ENCODE data around the gene PCDHGB1.
"Not testable (repeated sequence)": the region's sequence is repeated elsewhere in the genome, so short reads cannot be mapped to it uniquely, and the experiment has no call there.

Gene PCDHGB1

DNA sequence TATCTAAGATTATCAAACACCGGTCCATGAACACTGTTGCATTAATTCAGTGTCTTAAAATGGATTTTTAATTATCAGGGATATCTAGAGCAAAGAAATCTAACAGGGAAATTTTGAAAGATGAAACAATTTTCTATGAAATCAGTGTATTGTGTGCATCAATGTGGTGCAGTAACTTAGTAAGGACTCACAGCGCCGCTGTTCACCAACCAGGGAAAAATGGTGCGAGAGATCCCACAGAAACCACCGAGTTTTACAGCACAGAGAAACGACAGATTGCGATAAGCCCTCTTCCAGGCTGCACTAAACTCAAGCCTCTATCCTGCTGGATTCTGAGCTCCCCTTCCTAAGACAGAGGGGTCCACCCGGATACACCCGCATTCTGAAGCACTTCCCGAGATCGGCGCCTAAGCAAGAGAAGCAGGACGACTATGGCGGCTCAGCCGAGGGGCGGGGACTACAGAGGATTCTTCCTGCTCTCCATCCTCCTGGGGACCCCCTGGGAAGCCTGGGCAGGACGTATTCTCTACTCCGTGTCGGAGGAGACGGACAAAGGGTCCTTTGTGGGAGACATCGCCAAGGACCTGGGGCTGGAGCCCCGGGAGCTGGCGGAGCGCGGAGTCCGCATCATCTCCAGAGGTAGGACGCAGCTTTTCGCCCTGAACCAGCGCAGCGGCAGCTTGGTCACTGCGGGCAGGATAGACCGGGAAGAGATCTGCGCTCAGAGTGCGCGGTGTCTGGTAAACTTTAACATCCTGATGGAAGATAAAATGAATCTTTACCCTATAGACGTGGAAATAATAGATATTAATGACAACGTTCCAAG, 32.8 kb downstream of the PCDHGB1 start, which contains the start of gene PCDHGA7:
Gene PCDHGA7, plus strand, starts transcription at position 274 of the 826 bp plus-strand sequence. Its CDS starts 158 bp downstream, at position 432.
- Histone ChIP-seq H3K9me3 (ENCODE audit: control insufficient read depth in 2 of 2, low read length in 2 of 2) (peaks cover 0 to 23% of the 10 kb centered on the region in 2 donors), H3K9ac (ENCODE audit: low read depth in 1 of 2, low read length in 2 of 2) (no peak within 1 kb of the TSS), H3K27ac (ENCODE audit: low read depth in 2 of 2, low read length in 2 of 2) (no peak within 1 kb of the TSS), H3K36me3 (ENCODE audit: control insufficient read depth in 2 of 2, insufficient read depth in 2 of 2, low read length in 2 of 2) (no peaks in the 10 kb centered on the region), H3K4me1 (ENCODE audit: control insufficient read depth in 2 of 2, insufficient read depth in 2 of 2, low read length in 2 of 2) (no peaks in the 10 kb centered on the region), H3K4me3 (ENCODE audit: low read length in 2 of 2) (peak within 1 kb of the TSS; percentile 5 to 29), H3K27me3 (ENCODE audit: control insufficient read depth in 2 of 2, insufficient read depth in 2 of 2, low read length in 2 of 2) (no peaks in the 10 kb centered on the region)

DNA sequence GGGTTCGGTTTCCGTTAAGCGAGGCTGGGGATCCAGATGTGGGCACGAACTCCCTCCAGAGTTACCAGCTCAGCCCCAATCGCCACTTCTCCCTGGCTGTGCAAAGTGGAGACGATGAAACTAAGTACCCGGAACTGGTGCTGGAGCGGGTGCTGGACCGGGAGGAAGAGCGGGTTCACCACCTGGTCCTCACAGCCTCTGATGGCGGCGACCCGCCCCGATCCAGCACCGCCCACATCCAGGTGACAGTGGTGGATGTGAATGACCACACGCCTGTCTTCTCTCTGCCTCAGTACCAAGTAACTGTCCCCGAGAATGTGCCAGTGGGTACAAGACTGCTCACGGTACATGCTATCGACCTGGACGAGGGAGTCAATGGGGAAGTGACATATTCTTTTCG, 33.4 kb downstream of the PCDHGB1 start:
- Histone ChIP-seq H3K9ac (ENCODE audit: low read depth in 1 of 2, low read length in 2 of 2) (no peak overlapping the region), H3K27me3 (ENCODE audit: control insufficient read depth in 2 of 2, insufficient read depth in 2 of 2, low read length in 2 of 2) (no peaks in the 10 kb centered on the region), H3K4me3 (ENCODE audit: low read length in 2 of 2) (no peak overlapping the region), H3K9me3 (ENCODE audit: control insufficient read depth in 2 of 2, low read length in 2 of 2) (peaks cover 2 to 25% of the 10 kb centered on the region in 2 donors), H3K4me1 (ENCODE audit: control insufficient read depth in 2 of 2, insufficient read depth in 2 of 2, low read length in 2 of 2) (no peaks in the 10 kb centered on the region), H3K27ac (ENCODE audit: low read depth in 2 of 2, low read length in 2 of 2) (no peak overlapping the region), H3K36me3 (ENCODE audit: control insufficient read depth in 2 of 2, insufficient read depth in 2 of 2, low read length in 2 of 2) (no peaks in the 10 kb centered on the region)

DNA sequence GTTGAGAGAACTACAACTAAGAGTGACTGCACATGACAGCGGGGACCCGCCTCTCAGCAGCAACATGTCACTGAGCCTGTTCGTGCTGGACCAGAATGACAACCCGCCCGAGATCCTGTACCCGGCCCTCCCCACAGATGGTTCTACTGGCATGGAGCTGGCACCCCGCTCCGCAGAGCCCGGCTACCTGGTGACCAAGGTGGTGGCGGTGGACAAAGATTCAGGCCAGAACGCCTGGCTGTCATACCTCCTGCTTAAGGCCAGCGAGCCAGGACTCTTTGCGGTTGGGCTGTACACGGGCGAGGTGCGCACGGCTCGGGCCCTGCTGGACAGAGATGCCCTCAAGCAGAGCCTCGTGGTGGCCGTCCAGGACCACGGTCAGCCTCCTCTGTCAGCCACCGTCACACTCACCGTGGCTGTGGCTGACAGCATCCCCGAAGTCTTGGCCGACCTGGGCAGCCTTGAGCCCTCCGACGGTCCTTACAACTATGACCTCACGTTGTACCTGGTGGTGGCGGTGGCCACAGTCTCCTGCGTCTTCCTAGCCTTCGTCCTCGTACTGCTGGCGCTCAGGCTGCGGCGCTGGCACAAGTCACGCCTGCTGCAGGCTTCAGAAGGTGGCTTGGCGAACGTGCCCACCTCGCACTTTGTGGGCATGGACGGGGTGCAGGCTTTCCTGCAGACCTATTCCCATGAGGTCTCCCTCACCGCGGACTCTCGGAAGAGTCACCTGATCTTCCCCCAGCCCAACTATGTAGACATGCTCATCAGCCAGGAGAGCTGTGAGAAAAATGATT, 34.8 kb downstream of the PCDHGB1 start:
- Histone ChIP-seq H3K4me1 (ENCODE audit: control insufficient read depth in 2 of 2, insufficient read depth in 2 of 2, low read length in 2 of 2) (no peaks in the 10 kb centered on the region), H3K9ac (ENCODE audit: low read depth in 1 of 2, low read length in 2 of 2) (no peak overlapping the region), H3K36me3 (ENCODE audit: control insufficient read depth in 2 of 2, insufficient read depth in 2 of 2, low read length in 2 of 2) (no peaks in the 10 kb centered on the region), H3K9me3 (ENCODE audit: control insufficient read depth in 2 of 2, low read length in 2 of 2) (peaks cover 8 to 39% of the 10 kb centered on the region in 2 donors), H3K27me3 (ENCODE audit: control insufficient read depth in 2 of 2, insufficient read depth in 2 of 2, low read length in 2 of 2) (no peaks in the 10 kb centered on the region), H3K4me3 (ENCODE audit: low read length in 2 of 2) (no peak overlapping the region), H3K27ac (ENCODE audit: low read depth in 2 of 2, low read length in 2 of 2) (no peak overlapping the region)

DNA sequence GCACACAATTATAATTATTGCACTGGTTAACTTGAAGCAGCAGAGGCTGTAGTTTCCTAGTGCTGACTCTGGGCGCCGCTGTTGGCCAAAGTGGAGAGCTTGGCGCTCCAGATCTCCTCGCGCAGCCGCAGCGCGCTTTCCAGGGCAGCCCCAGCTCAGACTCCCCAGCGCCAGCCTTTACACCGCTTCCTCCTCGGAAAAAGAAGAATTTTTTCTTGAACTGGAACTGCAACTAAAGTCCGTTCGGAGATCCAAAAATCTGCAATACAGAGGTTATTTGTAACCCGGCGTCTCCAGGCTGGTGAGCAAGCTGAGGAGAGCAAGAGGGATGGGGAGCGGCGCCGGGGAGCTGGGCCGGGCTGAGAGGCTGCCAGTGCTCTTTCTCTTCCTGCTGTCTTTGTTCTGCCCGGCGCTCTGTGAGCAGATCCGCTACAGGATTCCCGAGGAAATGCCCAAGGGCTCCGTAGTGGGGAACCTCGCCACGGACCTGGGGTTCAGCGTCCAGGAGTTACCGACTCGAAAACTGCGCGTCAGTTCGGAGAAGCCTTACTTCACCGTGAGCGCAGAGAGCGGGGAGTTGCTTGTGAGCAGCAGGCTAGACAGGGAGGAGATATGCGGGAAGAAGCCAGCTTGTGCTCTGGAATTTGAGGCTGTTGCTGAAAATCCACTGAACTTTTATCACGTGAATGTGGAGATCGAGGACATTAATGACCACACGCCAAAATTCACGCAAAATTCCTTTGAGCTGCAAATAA, 37.8 kb downstream of the PCDHGB1 start, which contains the start of gene PCDHGB4:
Gene PCDHGB4, plus strand, starts transcription at position 142 of the 755 bp plus-strand sequence. Its CDS starts 187 bp downstream, at position 329.
- not testable (repeated sequence) for H3K27me3 ChIP-seq (ENCODE audit: control insufficient read depth in 2 of 2, insufficient read depth in 2 of 2, low read length in 2 of 2)
- Histone ChIP-seq H3K4me3 (ENCODE audit: low read length in 2 of 2) (peak within 1 kb of the TSS in 1 of 2 donors; percentile 29), H3K9me3 (ENCODE audit: control insufficient read depth in 2 of 2, low read length in 2 of 2) (peaks cover 10 to 46% of the 10 kb centered on the region in 2 donors)

DNA sequence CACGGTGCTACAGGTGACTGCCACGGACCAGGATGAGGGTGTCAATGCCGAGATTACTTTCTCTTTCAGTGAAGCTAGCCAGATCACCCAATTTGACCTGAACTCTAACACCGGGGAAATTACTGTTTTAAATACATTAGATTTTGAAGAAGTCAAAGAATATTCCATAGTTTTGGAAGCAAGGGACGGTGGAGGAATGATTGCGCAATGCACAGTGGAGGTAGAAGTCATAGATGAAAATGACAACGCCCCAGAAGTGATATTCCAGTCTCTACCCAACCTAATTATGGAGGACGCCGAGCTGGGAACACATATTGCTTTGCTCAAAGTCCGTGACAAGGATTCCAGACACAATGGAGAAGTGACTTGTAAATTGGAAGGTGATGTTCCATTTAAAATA, 38.8 kb downstream of the PCDHGB1 start:
- H3K27ac ChIP-seq (ENCODE audit: low read depth in 2 of 2, low read length in 2 of 2) = no peak overlapping the region
- no peaks in the 10 kb centered on the region for H3K27me3 ChIP-seq (ENCODE audit: control insufficient read depth in 2 of 2, insufficient read depth in 2 of 2, low read length in 2 of 2)
- peaks cover 10 to 48% of the 10 kb centered on the region in 2 donors for H3K9me3 ChIP-seq (ENCODE audit: control insufficient read depth in 2 of 2, low read length in 2 of 2)
- H3K4me3 ChIP-seq (ENCODE audit: low read length in 2 of 2) = peak overlapping the region in 1 of 2 donors; percentile 29
- H3K4me1 ChIP-seq (ENCODE audit: control insufficient read depth in 2 of 2, insufficient read depth in 2 of 2, low read length in 2 of 2) = no peaks in the 10 kb centered on the region
- H3K36me3 ChIP-seq (ENCODE audit: control insufficient read depth in 2 of 2, insufficient read depth in 2 of 2, low read length in 2 of 2) = no peaks in the 10 kb centered on the region
- H3K9ac ChIP-seq (ENCODE audit: low read depth in 1 of 2, low read length in 2 of 2) = no peak overlapping the region

More for the DNA sequence above, 37.8 kb downstream of the PCDHGB1 start, which contains the start of gene PCDHGB4:
- not testable (repeated sequence) for H3K9ac ChIP-seq (ENCODE audit: low read depth in 1 of 2, low read length in 2 of 2); H3K36me3 ChIP-seq (ENCODE audit: control insufficient read depth in 2 of 2, insufficient read depth in 2 of 2, low read length in 2 of 2); H3K27ac ChIP-seq (ENCODE audit: low read depth in 2 of 2, low read length in 2 of 2); H3K4me1 ChIP-seq (ENCODE audit: control insufficient read depth in 2 of 2, insufficient read depth in 2 of 2, low read length in 2 of 2)

DNA sequence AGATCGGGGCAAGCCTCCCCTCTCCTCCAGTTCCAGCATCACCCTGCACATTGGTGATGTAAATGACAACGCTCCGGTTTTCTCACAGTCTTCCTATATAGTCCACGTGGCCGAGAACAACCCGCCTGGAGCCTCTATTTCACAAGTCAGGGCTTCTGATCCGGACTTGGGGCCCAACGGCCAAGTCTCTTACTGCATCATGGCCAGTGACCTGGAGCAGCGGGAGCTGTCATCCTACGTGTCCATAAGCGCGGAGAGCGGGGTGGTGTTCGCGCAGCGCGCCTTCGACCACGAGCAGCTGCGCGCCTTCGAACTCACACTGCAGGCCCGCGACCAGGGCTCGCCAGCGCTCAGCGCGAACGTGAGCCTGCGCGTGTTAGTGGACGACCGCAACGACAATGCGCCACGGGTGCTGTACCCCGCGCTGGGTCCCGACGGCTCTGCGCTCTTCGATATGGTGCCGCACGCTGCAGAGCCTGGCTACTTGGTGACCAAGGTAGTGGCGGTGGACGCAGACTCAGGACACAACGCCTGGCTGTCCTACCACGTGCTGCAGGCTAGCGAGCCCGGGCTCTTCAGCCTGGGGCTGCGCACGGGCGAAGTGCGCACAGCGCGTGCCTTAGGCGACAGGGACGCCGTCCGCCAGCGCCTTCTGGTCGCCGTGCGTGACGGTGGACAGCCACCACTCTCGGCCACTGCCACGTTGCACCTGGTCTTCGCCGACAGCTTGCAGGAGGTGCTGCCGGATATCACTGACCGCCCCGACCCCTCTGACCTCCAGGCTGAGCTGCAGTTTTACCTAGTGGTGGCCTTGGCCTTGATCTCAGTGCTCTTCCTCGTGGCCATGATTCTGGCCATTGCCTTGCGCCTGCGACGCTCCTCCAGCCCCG, 39.5 kb downstream of the PCDHGB1 start:
- H3K27ac ChIP-seq (ENCODE audit: low read depth in 2 of 2, low read length in 2 of 2) = no peak overlapping the region
- H3K36me3 ChIP-seq (ENCODE audit: control insufficient read depth in 2 of 2, insufficient read depth in 2 of 2, low read length in 2 of 2) = no peaks in the 10 kb centered on the region
- peaks cover 10 to 48% of the 10 kb centered on the region in 2 donors for H3K9me3 ChIP-seq (ENCODE audit: control insufficient read depth in 2 of 2, low read length in 2 of 2)
- no peak overlapping the region for H3K9ac ChIP-seq (ENCODE audit: low read depth in 1 of 2, low read length in 2 of 2)
- H3K4me3 ChIP-seq (ENCODE audit: low read length in 2 of 2) = no peak overlapping the region
- no peaks in the 10 kb centered on the region for H3K27me3 ChIP-seq (ENCODE audit: control insufficient read depth in 2 of 2, insufficient read depth in 2 of 2, low read length in 2 of 2)
- H3K4me1 ChIP-seq (ENCODE audit: control insufficient read depth in 2 of 2, insufficient read depth in 2 of 2, low read length in 2 of 2) = no peaks in the 10 kb centered on the region

DNA sequence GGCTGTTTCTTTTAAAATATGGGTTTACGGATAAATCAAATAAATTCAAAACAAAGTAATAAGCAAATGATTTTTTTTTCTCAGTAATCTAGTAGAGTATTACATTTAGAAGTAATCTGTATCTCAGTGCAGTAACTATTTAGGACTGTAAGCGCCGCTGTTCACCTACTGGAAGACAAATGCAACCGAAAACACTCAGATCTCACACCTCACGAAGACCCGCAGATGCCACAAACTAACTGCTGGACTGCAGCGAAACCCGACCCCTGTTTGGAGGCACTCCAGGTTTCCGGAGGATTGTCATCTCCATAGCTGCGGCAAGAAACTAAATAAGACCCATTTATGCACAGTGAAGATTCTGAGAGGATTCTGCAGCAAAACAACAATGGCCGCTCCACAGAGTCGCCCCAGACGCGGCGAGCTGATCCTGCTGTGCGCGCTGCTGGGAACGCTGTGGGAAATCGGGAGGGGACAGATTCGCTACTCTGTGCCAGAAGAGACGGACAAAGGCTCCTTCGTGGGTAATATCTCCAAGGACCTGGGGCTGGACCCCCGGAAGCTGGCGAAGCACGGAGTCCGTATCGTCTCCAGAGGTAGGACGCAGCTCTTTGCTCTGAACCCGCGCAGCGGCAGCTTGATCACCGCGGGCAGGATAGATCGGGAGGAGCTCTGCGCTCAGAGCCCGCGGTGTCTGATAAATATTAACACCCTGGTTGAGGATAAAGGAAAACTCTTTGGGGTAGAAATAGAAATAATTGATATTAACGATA, 42.7 kb downstream of the PCDHGB1 start, which contains the start of gene PCDHGA8:
Gene PCDHGA8, plus strand, starts transcription at position 205 of the 770 bp plus-strand sequence. Its CDS starts 181 bp downstream, at position 386.
- no peak within 1 kb of the TSS for H3K9ac ChIP-seq (ENCODE audit: low read depth in 1 of 2, low read length in 2 of 2)
- H3K4me3 ChIP-seq (ENCODE audit: low read length in 2 of 2) = no peak within 1 kb of the TSS
- H3K27ac ChIP-seq (ENCODE audit: low read depth in 2 of 2, low read length in 2 of 2) = no peak within 1 kb of the TSS

DNA sequence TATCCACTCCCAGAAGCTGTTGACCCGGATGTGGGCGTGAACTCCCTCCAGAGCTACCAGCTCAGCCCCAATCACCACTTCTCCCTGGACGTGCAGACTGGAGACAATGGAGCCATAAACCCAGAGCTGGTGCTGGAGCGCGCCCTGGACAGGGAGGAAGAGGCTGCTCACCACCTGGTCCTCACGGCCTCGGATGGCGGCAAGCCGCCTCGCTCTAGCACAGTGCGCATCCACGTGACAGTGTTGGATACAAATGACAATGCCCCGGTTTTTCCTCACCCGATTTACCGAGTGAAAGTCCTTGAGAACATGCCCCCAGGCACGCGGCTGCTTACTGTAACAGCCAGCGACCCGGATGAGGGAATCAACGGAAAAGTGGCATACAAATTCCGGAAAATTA, 43.4 kb downstream of the PCDHGB1 start:
- Histone ChIP-seq H3K4me3 (ENCODE audit: low read length in 2 of 2) (no peak overlapping the region), H3K9me3 (ENCODE audit: control insufficient read depth in 2 of 2, low read length in 2 of 2) (peaks cover 13 to 43% of the 10 kb centered on the region in 2 donors), H3K4me1 (ENCODE audit: control insufficient read depth in 2 of 2, insufficient read depth in 2 of 2, low read length in 2 of 2) (no peaks in the 10 kb centered on the region), H3K9ac (ENCODE audit: low read depth in 1 of 2, low read length in 2 of 2) (no peak overlapping the region), H3K36me3 (ENCODE audit: control insufficient read depth in 2 of 2, insufficient read depth in 2 of 2, low read length in 2 of 2) (no peaks in the 10 kb centered on the region), H3K27ac (ENCODE audit: low read depth in 2 of 2, low read length in 2 of 2) (no peak overlapping the region), H3K27me3 (ENCODE audit: control insufficient read depth in 2 of 2, insufficient read depth in 2 of 2, low read length in 2 of 2) (no peaks in the 10 kb centered on the region)

More for the DNA sequence above, 42.7 kb downstream of the PCDHGB1 start, which contains the start of gene PCDHGA8:
- Histone ChIP-seq H3K9me3 (ENCODE audit: control insufficient read depth in 2 of 2, low read length in 2 of 2) (peaks cover 14 to 45% of the 10 kb centered on the region in 2 donors), H3K36me3 (ENCODE audit: control insufficient read depth in 2 of 2, insufficient read depth in 2 of 2, low read length in 2 of 2) (no peaks in the 10 kb centered on the region), H3K4me1 (ENCODE audit: control insufficient read depth in 2 of 2, insufficient read depth in 2 of 2, low read length in 2 of 2) (no peaks in the 10 kb centered on the region), H3K27me3 (ENCODE audit: control insufficient read depth in 2 of 2, insufficient read depth in 2 of 2, low read length in 2 of 2) (no peaks in the 10 kb centered on the region)

Measured in mucosa of rectum (tissue), 2 donors.